Measurements from ENCODE around the gene MAST2.

The MAST2 gene

GRCh38 chr1:45995298-45995697, 191.9 kb downstream of the MAST2 start:
- no peak for DNase-seq

GRCh38 chr1:45998020-45998617, 194.7 kb downstream of the MAST2 start:
- no peak for DNase-seq

DNA sequence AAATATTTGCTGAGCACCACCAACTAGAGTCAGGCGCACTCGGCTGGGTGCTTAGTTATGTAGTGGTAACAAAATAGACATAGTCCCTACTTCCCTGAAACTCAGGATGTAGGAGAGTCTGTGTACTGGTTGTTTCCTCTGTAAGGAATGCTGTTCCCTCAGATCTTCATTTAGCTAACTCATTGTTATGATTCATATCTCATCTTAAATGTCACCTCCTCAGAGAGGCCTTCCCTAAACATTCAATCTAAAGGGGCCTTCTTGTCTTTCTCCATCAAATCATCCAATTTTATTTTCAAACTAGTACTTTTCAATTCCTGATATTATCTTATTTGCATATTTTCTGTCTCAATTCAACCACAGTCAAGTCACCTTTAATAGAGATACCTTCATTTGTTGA, 196.1 kb downstream of the MAST2 start:
- DNase-seq = no peak

DNA sequence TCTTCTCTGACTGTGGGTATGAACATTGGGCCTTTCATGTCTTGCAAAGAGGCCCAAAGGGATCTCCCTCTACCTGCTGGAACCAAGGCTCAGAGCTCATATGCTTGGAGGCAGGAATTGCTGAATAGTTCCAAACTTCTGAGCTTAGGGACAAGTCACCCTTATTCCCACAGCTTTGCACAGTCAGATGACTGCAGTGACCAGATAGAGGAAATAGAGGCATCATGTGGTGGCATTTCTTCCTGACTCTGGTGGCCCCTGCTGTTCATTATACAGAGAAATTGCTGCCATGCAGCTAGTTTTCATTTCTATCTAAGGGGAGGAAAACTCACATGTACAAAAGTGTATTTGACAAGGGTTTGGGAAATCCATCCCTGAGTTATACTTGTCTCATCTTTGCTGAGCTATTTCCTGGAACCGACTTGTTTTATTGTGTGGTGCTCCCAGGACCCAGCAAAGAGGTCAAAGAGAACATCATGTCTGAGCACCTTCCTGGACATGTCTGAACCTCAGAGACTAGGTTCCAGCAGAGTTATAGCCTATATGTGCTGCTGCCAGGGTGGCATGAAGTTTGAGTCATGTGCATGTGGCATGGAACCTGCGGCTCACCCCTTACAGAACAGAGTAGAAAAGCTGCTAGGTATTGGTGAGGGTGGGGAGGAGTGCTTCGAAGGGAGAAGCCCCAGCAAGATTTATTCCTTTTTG, 197.8 kb downstream of the MAST2 start:
- DNase-seq = no peak

GRCh38 chr1:46002551-46003150, 199.2 kb downstream of the MAST2 start:
- DNase-seq = no peak

- DNase-seq = no peak
Measured at GRCh38 chr1:46003315-46003714, 199.9 kb downstream of the MAST2 start.

DNA sequence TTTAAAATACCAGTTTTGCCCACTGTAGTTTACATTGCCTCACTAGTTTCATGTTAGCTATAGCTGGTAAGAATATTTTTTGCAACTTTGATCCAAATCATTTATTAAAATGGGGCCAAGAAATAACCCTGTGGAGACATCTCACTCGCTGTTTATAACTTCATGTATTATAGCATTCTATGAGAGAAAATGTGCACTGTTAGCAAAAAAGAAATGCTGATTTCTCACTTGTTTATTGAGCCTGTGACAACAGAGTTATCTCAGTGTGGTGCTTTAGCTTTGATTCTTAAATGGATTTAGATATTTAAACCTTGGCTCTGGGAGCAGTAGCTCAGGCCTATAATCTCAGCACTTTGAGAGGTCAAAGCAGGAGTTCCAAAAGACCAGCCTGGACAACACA, 201.1 kb downstream of the MAST2 start:
- no peak for DNase-seq

- DNase-seq = no peak
Measured at GRCh38 chr1:46005594-46005993, 202.2 kb downstream of the MAST2 start.

DNA sequence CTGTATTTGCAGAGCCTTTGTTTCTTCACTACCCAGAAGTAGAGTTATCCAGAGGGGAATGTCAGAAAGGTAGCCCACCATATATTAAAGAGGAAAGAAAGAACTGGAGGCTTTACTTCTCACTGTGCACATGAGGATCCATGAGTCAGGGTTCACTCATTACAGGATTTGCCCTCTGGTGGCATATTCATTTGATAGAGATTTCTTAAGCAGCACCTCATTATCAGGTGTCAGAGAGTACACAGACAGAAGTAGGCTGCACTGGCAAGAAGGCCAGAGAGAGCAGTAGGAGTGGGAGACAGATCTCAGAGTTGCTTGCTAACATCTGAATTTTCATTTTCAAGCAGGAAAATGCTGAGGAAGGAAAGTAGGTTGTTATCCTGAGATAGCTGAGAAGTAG, 205.2 kb downstream of the MAST2 start:
- no peak for DNase-seq

- no peak for DNase-seq
Measured at GRCh38 chr1:46010611-46011010, 207.2 kb downstream of the MAST2 start.

DNA sequence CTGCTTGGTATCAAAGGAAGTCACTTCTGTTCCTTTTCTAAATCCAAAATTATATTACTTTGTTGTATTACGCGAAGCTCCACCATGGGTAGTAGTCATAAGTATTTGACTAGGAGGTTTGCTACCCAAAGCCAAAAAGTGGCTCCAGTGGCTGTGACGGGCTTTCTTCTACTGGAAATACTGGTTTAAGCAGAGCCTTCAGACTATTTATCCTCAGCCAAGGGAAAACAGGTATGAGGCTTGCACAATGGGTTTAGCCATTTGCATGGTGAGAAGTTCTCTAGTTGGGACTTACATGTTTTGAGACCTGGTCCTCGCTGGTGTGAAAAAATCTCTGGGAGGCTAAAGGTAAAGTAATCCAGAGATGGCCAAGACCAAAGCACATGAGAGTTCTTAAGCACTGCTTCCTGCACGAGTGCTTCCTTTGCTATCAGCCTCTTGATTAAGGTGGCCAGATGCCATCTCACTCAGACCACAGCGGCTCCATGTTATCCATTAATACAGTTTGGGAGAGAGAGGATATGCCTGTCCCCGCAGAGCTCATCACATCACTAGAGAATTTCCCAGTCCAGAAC, 207.8 kb downstream of the MAST2 start:
- no peak for DNase-seq

DNA sequence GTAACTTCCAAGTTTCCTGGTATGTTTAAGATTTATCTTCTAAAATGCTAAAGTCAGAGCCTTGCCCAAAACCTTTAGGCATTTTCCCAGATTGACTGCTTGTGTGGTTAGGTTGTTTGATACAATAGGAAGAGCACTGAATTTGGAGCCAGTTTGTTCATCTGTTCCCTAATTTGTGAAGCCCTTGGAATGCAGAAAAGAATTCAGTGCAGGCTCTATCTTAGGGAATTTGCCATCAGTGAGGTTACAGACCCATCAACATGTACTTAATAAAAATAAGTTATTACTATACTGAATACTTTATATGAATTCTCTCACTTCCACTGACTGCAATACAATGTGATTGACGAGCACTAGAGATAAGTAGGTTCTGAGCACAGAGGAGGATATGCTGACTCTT, 208.8 kb downstream of the MAST2 start:
- no peak for DNase-seq

GRCh38 chr1:46013581-46013980, 210.2 kb downstream of the MAST2 start:
- DNase-seq = no peak

DNA sequence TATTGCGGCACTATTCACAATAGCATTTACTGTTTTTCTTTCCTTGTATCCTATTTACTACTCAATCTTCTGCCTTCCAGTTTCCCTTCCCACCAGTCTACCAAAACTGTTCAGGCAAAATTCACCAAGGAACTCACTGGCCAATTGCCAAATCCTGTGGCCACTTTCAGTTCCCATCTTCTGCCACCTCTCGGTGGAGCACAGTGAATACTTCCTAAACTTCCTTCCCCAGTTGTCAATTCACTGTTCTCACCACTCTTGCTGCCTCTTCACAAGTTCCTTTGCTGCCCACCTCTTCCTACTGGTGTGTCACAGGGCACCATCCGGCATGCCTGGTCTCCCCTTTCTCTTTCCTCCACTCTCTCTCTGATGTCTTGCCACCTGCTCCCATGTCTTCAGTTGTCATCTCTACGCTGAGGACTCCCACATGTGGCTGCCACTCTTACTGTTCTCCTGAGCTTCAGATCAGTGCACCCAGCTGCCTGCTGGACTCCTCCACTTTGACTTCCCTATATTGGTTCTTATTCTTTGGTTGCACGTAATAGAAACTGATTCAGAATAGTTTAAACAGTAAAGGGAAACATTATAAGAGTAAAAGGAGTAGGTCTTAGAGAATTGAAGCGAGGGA, 214.6 kb downstream of the MAST2 start:
- no peak for DNase-seq

GRCh38 chr1:46019348-46019747, 215.9 kb downstream of the MAST2 start:
- no peak for DNase-seq

- DNase-seq = no peak
Measured at GRCh38 chr1:46020010-46020409, 216.6 kb downstream of the MAST2 start.

DNA sequence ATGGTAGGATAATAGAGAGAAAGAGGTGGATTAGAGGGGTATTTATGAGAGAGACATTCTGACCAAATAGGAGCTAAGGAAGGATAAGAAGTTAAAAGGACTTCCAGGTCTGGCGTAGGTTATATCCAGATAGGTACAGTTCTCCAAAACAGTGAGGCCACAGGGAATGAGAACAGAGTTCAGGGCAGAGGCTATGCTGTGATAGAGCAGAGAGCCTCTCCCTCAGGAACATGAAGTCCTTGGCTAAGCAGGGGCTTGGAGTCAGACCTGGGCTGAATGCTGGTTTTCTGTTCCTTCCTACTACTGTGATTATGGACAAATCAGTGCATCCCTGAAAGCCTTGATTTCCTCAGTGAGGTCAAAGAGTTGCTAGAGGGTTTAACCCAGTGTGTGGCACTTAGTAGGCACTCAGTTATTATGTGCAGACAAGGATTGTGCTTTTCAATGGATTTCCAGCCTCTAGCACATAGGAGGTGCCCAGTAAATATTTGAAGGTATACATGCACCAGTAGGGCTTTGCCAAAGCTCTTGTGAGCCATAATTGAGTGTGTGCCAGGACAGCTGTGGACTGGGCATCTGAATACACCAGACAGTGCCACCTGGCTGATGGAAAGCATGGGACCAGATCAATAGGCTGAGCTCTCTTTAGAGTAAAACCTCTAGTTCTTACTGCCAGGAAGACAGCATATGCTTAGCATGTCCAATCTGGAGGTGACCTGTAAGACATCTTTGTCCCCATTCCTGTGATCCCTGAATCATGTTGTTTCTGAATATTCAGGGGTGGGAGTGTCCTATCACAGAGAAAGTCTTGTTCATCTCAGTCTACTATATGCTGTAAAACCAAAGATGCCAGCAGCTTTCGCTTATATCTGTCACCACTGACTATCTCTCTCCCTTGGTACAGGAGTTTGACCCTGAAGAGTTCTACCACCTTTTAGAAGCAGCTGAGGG, 217.9 kb downstream of the MAST2 start:
- no peak for DNase-seq

GRCh38 chr1:46026531-46026930, 223.1 kb downstream of the MAST2 start:
- DNase-seq = no peak

GRCh38 chr1:46027788-46028573, 224.6 kb downstream of the MAST2 start:
- no peak for DNase-seq

DNA sequence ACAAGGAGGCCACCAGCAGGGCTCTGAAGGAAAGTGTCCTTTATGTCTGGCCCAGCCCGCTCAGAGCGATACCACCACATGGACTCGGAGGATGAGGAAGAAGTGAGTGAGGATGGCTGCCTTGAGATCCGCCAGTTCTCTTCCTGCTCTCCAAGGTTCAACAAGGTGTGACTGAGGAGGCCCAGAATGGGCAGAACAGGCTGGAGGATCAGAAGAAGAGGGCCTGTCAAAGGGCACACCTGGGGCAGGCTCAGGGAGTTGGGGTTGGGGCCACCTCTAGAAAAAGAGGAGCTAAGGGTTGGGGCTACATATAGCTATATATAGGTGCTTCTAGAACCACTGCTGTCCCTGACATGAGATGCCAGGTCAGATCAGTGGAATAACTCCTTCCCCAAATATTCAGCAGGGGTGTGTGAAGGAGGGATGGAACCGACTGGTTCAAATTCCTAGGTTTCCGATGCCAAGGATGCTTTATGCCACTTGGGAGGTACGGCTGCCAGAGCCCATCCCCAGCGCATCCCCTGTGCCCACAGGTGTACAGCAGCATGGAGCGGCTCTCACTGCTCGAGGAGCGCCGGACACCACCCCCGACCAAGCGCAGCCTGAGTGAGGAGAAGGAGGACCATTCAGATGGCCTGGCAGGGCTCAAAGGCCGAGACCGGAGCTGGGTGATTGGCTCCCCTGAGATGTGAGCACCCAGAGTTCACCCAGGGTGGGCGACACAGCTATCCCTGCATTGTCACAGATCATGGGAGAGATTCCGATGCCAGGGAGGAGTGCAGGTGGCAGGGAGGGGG, 226.9 kb downstream of the MAST2 start:
- DNase-seq = no peak

All from CD4-positive, alpha-beta T cell treated with Interleukin-4 for 4 hours (primary cell).